ENCODE results near the gene CLDN18. TPM values are rescaled to one million over a fixed set of nuclear protein-coding genes. Genes with fewer than 3 reads are reported as not detected.

The CLDN18 gene
- total RNA-seq, 1 donor from 2014 or later = 0.62 TPM

DNA sequence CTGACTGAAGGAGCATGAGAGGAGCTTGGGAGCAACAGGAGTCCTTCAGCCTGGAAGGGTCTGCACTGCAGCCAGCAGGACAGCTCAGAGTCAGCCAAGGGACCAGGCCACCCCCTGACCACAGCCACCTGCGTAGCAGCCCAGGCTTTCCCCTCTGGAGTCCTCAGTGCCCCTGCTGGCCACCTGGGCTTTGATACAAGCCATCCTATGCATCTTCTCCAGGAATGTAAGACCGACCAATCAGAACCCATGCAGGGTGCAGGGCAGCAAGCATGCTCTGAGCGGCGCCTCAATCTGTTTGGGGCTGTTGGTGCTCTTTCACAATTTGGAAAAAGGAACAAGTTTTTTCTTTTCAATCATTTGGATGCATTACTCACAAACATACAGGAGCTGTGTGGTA is 53.5 kb downstream of the CLDN18 start:
- no peak for DNase-seq

GRCh38 chr3:138065949-138066348 is 56.0 kb downstream of the CLDN18 start:
- no peak for DNase-seq

- no peak for DNase-seq
Observed at GRCh38 chr3:138066383-138066782, 56.4 kb downstream of the CLDN18 start.

GRCh38 chr3:138066972-138067371 is 57.0 kb downstream of the CLDN18 start:
- no peak for DNase-seq

DNA sequence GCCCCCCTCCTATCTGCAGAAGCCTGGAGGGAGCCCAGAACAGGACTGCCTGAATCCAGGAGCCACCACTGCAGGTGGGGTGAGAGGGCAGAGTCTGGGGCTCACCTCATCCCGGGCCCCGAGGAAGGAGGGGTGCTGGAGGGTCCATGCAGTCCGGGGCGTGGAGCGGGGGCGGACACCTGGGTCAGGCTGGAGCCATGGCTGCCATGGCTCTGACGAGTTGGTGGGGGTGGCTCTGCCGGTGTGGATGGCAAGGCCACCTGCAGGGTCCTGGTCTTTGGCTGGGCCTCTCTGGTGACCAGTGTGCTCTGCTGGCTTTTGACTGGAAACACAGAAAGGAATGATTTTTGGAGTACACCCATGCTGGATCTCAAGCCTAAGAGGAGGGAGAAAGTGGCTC is 58.1 kb downstream of the CLDN18 start:
- no peak for DNase-seq

- peak; percentile 89 for DNase-seq
Observed at GRCh38 chr3:138068579-138069174, 58.7 kb downstream of the CLDN18 start.

- no peak for DNase-seq
Observed at GRCh38 chr3:138070006-138070405, 60.0 kb downstream of the CLDN18 start.

DNA sequence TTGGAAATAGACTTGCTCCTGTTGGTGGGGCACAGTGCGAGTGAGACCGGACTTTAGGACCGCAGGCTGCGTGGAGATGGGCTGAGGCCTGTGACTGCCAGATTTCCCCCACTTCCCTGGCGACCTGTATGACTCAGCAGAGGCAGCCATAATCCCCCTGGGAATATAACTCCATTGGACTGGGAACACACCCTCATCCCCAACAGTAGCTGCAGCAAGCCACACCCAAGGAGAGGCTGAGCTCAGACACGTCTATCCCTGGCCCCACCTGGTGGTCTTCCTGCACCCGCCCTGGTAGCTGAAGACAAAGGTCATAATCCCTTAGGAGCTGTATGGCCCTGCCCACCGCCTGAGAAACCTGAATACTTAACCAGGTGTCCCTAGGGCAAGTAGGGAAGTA is 62.8 kb downstream of the CLDN18 start:
- DNase-seq = no peak

- no peak for DNase-seq
Observed at GRCh38 chr3:138078096-138078495, 68.1 kb downstream of the CLDN18 start.

- DNase-seq = no peak
Observed at GRCh38 chr3:138078901-138079344, 69.0 kb downstream of the CLDN18 start.

DNA sequence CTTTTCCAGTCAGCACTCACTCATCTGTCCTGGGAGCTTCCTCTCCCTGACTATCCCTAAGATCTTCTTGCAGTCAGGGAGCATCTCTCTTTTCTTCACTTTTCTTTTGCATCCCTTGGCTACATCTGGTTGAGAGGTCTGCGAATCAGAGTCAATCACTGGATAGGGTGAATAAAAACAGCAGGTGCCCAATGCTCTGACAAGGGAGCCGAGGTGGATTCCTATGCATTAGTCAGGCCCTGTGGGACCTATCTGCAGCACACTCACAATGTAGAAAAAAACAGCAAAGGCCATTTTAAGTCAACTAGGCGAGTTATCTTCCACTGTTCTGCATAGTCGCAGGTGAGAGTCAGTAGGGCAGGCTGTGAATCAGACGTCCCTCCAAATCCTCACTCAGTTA is 69.9 kb downstream of the CLDN18 start:
- no peak for DNase-seq

- DNase-seq = no peak
Observed at GRCh38 chr3:138081371-138082084, 71.6 kb downstream of the CLDN18 start.

DNA sequence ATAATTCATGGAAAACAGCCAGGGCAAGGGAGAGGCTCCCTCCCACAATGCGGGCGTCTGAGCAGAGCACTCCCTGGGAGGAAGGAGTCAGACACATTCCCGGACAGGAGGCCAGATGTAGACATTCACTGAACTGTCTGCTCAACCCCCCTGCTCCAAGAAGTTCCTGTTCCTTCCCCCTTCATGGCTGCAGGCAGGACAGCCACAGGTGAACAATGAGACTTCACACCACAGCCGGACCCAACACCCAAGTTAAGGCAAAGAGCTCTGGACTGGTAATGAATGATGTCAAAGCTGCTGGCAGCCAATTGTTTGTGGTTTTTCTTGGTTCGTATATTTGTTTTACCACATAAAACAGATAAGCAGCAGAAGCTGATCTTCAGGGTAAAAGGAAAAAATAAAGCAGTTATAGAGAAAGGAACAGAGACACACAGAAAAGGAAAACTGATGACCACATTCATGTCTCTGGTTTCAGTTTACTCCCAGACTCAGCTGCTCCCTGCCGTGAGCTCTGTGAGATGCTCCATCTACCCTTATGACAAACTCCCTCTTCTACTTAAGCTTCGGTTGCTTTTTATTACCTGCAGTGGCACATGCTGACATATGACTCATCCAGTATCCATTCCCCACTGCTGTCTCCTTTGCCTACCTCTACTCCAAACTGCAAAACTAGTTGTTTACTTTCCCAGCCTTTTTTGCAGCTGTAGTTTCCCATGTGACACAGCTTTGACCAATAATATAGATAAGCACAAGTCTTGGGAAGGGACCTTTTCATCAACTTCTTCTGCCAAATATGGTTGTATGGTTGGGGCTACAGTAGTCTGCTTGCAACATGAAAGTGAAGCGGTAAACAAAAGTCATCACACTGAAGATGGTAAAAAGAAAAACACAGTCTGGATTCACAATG is 72.4 kb downstream of the CLDN18 start:
- DNase-seq = no peak

GRCh38 chr3:138082992-138083386 is 73.0 kb downstream of the CLDN18 start:
- no peak for DNase-seq

Other genes starting within 250 kb of the CLDN18 start
- not detected for gene SOX14, start 245.8 kb upstream of the CLDN18 start, total RNA-seq
- gene DZIP1L, start 105.4 kb downstream of the CLDN18 start, total RNA-seq = 24.7 TPM
- not detected for gene A4GNT, start 122.2 kb downstream of the CLDN18 start, total RNA-seq
- gene DBR1, start 164.8 kb downstream of the CLDN18 start, total RNA-seq = 16.5 TPM
- gene ARMC8, start 177.1 kb downstream of the CLDN18 start, total RNA-seq = 65.9 TPM

Measured in tongue (tissue), 2 donors.